Hematopoietic multipotent progenitor cell (in vitro differentiated cells): ENCODE measurements around the gene GATD1. TPM values are rescaled to one million over a fixed set of nuclear protein-coding genes. Genes with fewer than 3 reads are reported as not detected.

Experiments
- DNase-seq, 3 donors: peaks; one replicate each; pipeline ENCODE4 v3.0.0-alpha.2; 2011 to 2015; ENCODE audit warnings: low read depth in 2 of 3, low spot score in 2 of 3
- total RNA-seq: library from RNA; depleted of rRNA; stranded (reverse); fragments of >200 nt; gene quantifications from one replicate; pipeline ENCODE4 v1.2.3, GENCODE V29; 2012

GATD1 gene
- total RNA-seq, 1 donor = 41.7 TPM

DNA sequence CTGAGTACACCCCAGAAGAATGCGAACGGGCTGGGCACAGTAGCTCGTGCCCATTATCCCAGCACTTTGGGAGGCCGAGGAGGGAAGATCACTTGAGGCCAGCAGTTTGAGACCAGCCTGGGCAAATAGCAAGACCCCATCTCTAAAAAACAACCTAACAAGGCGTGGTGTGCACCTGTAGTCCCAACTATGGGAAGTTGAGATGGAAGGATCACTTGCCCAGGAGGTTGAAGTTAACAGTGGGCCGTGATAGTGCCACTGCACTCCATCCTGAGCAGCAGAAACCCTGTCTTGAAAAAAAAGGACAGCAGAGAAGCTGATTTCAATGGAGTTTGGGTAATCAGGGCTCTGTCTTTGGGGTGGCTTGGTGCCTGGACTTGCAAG is 35.8 kb upstream of the GATD1 start:
- DNase-seq = no peak

DNA sequence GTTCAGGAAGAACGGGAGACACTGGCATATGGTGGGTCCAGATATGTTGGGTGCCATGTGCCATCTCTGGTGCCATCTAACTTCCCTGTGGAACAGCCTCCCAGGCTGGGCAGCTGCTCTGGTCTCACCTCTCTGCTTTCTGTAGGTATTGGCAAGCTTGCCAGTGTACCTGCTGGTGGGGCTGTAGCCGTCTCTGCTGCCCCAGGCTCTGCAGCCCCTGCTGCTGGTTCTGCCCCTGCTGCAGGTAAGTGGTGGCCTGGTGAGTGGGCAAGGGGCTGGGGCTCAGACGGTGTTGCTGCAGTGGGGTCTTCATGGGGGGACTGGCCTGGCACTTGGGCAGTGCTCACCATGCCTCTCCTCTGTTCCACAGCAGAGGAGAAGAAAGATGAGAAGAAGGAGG is 35.1 kb upstream of the GATD1 start:
- no peak for DNase-seq

DNA sequence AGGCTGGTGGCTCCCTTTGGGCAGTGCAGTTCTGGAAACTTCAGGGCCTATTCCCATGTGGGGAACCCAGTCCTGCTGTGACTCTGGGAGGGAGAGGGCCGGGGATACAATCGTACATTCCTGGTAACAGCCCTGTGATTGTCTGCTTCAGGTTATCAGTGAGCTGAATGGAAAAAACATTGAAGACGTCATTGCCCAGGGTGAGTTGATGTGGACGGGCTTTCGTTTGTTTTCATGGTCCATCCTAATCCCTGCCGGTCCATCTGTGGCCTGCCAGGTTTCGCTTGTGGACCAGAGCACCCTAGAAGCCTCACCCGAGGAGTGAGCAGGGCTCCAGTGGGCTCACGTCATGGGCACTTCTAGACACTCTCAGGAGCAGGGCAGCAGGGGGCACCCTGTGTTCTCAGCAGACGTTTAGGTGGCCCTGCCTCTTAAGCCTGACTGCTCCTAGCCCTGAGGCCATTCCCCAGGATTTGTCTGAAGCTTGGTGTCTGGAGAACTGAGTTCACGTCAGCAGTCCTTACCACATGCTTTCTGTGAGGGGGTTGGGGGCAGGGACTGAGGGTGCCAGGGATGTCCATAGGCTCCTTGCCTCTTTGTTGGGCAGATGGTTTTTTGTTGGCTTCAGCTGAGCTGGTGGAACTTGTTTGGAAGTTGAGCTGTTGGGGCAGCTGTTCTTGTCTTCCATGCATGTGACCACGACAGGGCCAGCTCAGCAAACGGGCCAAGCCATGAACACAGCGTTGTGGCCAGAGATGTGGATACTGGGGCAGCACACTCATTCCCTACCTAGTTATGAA is 34.4 kb upstream of the GATD1 start:
- no peak for DNase-seq

DNA sequence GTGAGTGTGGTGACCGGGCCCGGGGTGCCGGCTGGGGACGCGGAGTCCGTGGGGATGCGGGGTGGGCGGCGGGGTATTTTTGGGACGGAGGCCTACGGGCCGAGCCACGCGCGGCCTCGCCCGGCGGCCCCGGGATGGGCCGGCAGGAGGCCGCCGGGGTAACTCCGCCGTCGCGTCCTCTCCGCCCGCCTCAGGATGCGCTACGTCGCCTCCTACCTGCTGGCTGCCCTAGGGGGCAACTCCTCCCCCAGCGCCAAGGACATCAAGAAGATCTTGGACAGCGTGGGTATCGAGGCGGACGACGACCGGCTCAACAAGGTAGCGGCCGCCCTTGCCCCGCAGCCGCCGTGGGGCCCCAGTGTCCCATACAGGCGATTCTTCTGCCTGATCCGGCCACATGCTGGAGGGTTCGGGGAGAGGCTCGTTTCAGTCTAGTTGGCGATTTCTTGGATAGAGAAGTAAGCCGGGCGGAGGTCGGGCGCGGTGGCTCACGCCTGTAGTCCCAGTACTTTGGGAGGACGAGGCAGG is 32.8 kb upstream of the GATD1 start:
- DNase-seq = no peak

DNA sequence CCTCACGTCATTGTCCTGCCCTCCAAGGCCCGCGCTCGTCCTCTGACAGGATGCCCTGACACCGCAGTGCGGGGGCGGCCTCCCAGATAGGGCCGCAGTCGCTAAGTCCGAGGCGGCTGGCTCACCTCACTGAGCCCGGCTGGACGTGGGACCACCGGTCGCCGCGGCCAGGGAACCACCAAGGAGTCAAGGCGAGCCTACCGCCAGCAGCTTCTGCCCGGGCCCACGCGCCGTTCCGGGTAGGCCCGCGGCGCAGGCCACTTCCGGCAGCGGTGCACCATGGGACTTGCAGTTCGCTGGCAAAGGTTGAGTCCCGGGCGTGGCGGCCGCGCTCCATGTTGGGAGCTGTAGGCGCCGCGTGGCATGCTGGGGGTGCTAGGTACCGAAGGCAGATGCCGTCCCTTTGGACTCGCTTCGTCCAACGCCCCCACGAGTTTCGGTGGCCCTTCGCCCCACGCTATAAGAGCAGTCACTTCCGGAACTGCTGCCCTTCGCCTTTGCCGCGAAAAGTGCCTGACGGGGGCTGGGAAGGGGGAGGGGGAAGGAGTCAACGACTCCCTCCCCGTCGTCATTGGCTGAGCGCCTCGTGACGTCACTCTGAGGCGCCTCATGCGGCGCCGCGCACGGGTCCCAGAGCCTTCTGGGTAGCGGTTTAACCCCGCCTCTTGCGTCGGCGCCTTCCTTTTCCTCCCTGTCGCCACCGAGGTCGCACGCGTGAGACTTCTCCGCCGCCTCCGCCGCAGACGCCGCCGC is 32.2 kb upstream of the GATD1 start, which contains the start of gene RPLP2:
RPLP2 (plus strand) TSS at position 681 of the 753 bp plus-strand sequence. CDS start 268 bp downstream, outside the sequence.
- peak; percentile 97 to 100 (median 98) for DNase-seq

DNA sequence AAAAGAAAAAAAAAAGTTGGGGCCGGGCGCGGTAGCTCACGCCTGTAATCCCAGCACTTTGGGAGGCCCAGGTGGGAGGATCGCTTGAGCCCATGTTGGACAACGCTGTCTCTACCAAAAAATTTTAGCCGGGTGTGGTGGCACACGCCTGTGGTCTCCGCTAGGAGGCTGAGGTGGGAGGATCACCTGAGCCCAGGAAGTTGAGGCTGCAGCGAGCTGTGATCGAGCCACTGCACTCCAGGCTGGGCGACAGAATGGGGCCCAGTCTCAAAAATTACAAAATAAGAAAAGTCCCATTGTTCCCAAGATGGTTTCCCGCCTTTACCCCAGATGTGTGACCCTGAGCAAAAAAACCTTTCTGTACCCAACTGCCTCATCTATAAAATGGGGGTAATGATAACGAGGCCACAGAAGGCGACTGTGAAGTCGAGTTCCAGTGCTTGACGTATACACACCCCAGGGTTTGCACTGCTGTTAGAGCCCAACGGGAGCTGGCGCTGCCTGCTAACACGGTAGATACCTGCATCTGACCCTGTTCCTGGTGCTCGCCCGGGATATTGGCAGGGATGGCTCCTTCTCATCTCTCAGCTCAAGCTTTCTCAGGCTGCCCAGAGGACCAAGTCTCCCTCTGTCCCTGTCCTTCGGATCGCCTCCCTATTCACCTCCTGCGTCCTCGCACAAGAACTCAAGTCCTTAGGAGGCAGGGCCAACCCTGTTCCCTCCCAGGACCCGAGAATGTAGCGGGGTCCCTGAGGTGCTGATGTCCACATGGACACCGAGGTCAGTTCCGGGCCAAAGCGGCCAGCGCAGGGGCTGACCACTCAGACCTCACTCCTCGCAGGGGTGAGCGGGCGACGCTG is 31.4 kb upstream of the GATD1 start:
- no peak for DNase-seq

DNA sequence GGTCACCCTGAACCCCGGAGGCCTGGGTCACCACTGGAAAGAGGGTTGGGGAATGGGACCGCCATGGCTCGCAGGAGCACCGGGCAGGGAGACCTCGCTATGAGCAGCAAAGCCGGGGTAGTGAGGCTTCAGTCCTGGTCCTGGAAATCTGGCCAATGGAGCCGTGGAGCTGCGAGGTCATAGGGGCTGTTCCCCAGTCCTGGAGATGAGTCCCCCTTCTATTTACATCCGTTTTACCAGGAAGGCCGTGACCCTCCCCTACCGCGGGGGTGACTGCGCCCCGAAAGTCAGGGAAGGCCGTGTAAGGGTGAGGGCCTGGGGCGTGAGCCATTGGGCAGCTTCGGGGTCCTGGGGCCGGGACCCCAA is 27.3 kb upstream of the GATD1 start:
- DNase-seq = no peak

DNA sequence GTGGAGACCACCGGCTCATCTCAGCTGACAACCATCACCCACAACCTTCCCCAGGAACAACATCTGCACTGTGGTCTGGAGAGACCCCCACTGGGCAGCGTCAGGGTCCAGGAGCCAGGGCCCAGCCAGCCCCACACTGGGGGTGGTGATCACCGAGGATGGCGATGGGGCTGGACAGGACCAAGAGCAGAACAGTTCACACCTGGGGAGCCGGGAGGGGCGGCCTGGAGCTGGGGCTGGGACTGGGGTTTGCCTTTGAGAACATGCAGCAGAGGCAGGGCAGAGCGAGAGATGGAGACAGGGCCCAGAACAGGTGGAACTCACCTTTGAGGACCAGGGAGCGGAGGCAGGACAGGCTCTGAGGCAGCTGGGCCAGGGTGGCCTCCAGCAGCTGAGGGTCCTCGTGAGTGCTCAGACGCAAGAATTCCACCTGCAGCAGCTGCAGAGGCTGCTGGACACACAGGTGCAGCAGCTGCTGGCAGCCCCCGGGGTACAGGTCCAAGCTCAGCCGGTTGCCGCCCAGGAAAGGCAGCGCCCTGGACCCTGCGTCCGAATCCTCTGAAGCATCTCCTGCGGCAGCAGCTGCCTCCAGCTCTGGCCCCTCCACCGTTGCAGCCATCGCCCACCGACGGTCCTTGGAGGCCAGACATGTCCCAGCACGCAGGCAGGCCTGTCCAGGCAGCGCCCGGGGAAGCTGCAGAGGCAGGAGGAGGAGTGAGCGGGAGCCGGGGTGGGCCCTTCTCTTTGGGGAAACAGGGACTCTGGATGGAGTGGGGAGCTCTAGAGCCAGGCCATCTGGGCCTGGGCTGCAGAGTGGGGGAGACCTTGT is 26.7 kb upstream of the GATD1 start:
- DNase-seq = no peak

DNA sequence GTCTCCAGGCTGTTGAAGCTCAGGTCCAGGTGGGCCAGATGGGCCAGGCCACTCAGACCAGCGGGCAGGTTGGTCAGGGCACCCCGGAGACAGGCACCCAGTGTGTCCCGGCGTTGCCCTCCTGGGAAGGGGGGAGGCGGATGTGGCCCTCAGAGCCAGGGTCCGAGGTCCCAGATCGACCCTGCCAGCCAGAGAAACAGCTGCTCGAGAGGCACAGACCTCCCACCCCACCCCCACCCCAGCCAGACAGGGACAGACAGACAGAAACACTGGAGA is 26.1 kb upstream of the GATD1 start:
- no peak for DNase-seq

DNA sequence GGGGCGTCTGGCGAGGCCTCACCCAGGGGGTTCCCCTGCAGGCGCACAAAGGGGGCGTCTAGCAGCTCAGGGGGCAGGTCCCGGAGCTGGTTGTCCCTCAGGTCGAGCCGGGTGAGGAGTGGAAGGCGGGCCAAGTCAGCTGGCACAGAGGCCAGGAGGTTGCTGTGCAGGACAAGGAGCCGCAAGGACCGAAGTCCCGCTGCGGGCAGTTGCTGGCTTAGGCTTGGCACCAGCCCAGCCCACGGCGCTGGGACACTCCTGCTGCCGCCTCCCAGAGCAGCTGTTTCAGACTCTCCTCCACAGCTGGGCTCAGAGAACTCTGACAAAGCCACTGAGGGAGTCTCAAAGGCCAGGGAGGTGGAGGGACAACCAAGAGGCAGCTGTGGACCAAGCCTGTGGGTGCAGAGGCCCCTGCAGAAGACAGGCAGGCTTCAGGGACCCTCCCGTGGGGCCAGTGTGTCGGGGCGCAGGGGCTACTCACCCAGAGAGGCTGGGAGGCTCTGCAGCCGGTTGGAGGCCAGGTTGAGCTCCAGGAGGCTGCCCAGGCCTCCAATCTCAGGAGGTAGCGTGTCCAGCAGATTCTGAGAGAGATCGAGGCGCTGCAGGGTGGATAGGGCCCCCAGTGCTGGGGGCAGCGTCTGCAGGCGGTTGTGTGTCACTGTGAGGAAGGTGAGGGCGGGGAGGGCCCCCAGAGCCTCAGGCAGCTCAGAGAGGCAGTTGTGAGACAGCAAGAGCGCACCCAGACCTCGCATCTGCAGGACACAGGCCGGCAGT is 25.6 kb upstream of the GATD1 start:
- no peak for DNase-seq

DNA sequence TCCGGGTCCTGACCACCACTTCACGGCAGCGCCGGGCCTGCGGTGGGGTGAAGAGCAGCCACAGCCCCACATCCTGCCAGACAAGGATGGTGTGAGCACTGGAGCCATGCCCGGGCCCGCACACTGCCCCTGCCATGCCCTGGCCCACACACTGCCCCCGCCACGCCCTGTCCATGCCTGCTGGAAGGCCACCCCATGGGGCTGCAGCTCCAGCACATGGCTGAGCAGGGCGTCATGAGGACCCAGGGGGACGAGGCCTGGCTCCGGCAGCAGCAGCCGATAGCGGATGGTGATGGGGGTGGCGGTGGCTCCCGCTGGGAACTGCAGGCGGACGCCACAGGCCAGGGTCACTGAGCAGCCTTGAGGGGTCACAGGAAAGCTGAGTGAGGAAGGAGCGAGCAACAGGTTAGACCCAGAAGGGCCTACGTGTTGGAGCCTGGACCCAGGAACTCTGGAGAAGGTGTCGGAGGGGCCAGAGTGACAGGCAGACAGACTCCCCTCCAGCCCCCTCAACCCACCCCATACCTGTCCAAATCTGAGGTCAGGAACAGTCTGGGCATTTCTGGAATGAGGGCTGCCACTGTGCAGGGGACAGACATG is 24.8 kb upstream of the GATD1 start:
- DNase-seq = no peak

DNA sequence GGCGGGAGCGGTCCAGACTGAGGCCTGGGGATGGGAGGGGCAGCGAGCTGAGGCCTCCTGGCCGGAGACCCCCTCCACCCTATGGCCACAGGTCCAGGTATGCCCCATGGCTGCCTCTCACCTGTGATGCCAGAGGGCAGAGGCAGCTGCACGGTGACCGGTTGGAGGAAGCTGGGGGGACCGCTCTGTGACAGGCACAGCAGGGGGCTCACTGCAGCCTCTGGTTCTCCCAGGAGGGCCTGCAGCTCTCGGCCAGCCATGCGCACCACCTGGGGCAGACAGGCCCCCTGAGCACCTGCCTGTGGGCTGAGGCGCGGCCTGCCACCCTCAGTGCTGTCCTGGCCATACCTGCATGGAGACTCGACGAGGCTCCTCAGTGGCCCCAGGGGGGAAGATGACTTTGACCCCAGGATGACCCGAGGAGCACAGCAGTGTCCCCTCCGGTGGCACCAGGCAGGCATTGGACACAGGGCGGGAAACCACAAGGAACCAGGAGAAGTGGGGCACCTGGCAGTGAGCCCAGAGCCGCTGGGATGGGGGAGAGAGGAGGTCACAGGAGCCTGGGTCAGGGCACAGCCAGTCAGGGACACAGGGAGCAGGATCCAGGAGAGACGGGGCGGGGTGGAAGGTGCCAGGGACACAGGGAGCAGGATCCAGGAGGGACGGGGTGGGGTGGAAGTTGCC is 24.0 kb upstream of the GATD1 start:
- no peak for DNase-seq

DNA sequence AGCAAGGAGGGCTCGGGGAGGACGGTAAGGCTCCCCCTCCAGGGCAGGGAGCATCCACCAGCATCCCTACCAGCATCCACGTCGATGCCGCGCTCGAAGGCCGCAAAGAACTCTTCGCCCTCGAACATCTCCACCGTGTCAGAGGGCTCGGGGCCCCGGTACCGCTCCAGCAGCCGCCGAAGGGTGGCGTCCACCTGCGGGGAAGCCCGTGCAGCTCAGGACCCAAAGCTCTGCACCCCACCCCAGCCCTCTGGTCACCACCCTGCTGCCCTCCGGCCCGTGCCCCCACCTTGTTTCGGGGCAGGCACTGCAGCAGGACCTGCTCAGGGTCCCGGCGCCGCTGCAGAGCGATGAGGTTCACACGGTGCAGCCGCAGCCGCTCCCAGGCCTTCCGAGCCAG is 23.2 kb upstream of the GATD1 start:
- no peak for DNase-seq

DNA sequence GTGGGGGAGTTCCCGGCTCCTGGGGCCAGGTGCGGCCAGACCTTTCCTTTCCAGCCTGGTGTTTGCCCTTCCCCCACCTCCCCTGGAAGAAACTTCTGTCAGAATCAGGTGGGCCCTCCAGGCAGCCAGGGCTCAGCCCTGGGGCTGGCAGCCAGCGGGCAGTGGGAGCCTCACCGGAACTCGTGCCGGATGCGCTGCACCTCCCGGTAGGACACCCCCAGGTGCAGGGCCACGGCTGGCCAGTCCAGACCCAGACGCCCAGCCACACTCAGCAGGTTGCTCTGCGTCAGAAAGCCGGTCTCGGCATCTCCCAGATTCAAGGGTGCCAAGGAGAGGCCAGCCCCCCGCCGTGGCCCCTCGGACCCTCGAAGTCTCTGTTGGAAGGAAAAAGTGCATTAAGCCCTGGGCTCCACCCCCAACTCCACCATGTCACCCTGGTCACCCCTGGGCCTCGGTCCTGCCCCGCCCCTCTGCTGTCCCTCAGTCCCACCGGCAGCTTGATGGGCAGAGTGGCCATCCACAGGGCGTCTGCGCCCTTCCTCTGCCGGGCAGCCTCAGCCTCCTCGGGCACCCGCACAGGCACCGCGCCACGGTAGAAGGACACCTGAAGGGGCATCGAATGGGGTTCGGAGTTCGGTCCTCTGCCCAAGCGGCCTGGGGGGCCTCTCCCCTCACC is 22.5 kb upstream of the GATD1 start:
- DNase-seq = no peak

DNA sequence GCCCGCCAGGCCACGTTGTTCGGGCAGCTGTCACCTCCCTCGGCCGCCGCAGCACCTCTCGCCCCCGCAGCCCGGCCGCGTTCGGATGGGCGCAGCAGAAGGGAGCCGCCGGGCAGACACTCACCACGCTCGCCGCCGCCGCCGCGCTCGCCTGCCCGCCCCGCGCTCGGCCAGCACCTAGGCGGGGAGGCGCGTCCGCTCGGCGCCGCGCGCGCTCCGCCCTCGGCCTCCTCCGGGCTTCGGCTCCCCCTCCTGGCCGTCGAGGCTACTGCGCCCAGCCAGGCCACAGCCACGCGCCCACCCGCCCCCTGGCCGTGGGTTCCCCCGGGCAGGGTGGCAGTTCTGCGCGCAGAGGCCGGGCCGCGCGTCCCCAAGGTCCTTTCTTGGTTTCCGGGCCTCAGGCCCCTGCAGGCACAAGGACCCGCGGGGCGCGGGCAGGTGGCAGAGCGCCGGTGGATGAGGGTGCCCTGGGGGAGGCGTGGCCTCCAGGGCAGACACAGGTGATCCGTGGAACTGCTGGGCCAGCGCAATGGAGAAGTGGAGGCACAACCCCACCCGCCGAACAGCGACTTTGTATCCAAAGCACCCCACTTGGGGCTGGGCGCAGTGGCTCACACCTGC is 20.9 kb upstream of the GATD1 start, which contains the start of gene SLC25A22:
SLC25A22 (minus strand) TSS at position 189 of the 621 bp plus-strand sequence. CDS start 3,275 bp downstream, outside the sequence.
- DNase-seq = peak; percentile 77 to 87 (median 86)

DNA sequence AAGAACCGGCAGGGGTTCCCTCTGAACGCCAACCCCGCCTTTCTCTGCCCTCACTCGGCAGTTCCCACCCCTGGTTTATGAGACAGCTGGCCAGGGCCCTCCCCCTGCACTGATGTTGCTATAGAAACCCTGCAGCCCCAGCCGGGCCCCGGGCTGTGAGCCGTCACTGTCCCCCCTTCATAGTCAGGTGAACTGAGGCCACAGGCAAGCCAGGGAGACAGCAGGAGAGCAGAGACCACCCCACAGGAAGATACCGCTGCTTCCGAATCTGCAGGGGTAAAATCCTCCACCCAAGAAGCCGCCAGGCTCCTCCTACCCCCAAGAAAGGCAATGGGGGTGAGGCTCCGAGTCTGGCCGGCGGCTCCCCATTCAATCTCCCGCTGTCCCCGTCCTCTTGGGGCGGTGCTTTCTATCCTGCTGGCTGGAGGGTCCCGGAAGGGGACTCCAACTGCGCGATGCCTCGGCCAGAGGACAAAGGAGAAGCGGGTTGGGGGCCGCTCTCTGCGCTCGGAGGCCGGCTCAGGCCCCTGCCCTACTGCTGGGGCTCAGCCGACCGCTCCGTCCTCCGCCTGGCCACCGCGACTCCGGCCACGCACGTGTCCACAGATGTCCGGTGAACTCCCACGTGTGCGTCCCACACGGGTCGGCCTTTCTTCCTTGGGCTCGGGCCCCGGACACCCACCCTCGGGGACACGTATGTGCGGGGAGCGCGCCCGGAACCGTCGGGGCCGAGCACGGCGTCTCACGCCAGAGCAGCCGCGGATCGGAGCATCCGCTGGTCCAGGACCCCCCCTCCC is 20.2 kb upstream of the GATD1 start:
- peak; percentile 47 to 78 (median 75) for DNase-seq
